DLD1 (cell line): ENCODE data around the gene RETSAT.
"Not testable (repeated sequence)": the region's sequence is repeated elsewhere in the genome, so short reads cannot be mapped to it uniquely, and the experiment has no call there.

ENCODE experiments used
- in situ Hi-C: cut with HindIII; loops from 2 replicates; pipeline ENCODE4 v1.10.0; 2017; ENCODE audit warnings: low sequenced_read_pairs

Gene RETSAT

DNA sequence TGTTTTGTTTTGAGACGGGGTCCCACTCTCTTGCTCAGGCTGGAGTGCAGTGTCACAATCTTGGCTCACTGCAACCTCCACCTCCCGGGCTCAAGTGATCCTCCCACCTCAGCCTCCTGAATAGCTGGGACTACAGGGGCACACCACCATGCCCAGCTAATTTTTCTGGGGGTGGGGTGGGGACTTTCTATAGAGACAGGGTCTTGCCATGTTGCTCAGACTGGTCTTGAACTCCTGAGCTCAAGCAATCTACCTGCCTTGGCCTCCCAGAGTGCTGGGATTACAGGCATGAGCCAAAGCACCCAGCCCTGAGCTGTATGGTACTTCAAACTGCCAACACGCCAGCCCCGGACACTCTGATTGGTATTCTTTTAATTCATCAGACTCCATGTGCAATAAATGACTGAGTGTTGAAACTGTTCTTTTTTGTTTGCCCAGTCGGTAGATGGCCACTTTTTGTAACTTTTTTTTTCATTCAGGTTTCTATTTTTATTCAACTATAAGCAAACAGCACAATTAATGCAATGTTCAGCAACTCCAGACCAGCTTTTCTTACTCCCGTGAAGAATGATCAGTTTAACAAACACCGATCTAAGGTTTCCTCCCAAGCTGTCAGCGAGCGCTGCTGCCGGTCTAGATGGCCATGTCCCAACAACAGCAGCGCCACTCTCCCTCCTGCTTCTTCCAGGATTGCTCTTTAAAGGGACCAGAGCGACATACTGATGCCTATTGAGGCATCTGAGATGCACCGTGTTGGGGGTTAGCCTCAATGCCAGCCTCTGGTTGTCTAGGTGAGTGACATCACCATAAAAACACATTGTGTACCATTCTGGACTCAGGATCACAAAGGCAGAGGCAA lies 14.1 kb downstream of the RETSAT start:
- in situ Hi-C loops, result no loop called here

DNA sequence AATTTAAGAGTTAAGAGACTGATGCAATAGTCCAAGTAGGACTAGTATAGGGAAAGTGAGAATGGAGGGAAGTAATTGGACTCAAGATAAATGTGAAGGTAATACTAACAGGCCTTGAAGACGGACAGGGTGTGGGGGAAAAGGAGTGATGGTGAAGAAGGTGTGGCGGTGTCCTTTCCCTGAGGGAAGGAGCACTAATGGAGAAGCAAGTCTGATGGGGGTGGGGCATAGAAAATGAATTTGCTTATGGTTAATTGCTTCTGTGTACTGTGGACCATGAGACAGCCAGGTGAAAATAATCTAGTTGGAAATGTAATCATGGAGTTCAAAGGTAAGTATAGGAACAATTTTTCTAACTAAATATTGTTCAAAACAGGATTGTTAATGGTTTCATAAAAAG lies 19.4 kb downstream of the RETSAT start:
- in situ Hi-C loops, result no loop called here

DNA sequence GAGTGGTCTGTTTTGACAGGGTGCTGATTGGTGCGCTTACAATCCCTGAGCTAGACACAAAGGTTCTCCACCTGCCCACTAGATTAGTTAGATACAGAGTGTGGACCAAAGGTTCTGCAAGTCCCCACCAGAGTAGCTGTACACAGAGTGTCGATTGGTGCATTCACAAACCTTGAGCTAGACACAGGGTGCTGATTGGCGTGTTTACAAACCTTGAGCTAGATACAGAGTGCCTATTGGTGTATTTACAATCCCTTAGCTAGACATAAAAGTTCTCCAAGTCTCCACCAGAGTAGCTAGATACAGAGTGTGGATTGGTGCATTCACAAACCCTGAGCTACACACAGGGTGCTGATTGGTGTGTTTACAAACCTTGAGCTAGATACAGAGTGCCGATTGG lies 20.5 kb downstream of the RETSAT start:
- in situ Hi-C loops, result not testable (repeated sequence)

GRCh38 chr2:85330839-85331636 lies 23.3 kb downstream of the RETSAT start:
- in situ Hi-C loops, result no loop called here

GRCh38 chr2:85329701-85330100 lies 24.6 kb downstream of the RETSAT start:
- in situ Hi-C loops, result not testable (repeated sequence)

DNA sequence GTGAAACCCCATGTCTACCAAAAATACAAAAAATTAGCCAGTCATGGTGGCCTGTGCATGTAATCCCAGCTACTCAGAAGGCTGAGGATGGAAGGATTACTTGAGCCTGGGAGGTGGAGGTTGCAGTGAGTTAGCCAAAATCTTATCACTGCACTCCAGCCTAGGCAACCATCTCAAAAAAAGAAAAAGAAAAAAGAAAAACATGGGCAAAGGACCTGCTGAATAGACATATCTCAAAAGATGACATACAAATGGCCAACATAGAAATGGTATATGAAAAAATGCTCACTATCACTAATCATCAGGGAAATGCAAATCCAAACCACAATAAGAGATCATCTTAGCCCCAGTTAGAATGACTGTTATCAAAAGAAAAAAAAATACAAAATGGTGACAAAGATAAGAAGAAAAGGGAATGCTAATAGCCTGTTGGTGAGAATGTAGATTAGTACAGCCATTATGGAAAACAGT lies 25.1 kb downstream of the RETSAT start:
- in situ Hi-C loops, result no loop called here

DNA sequence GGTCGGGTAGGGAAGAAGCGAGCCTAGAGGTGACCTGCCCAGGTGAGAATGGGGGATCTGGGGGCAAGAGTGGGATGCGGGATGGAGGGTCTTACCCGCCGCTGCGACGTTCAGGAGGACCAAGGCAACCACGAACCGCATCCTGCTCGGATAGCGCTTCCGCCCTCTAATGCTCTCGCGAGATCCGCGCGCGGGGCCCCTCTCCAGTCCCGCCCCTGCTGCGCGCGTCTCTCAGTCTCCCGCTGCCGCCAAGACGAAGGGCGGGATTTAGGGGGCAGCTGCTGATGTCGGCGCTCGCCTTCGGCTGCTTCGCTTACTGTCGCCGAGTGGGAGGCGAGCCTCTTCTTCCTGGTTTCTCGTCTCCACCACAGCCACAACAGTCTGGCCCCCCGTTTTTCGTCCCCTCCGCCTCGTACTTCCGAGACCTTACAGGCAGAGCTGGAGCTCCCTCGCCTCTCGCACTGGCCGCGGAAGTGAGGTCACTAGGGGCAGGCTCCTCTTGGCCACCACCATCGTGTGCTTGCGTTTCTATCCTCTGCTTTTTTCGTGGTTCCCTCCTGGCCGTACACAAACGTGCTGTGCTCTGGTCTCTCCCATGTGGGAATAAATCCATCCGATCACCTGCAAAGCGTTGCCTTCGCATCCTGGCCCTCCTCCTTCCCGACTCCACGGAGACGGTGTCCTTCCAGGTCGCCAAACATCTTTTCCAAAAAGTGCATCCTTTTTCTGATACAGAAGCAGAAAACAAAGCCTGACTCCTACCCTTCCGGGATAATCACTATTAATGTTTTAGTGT lies 26.3 kb downstream of the RETSAT start, which contains the start of gene TGOLN2:
TSS of gene TGOLN2 (minus strand) at position 168 of the 796 bp plus-strand sequence. CDS start at position 141, 27 bp downstream.
- in situ Hi-C loops, result no loop called here

DNA sequence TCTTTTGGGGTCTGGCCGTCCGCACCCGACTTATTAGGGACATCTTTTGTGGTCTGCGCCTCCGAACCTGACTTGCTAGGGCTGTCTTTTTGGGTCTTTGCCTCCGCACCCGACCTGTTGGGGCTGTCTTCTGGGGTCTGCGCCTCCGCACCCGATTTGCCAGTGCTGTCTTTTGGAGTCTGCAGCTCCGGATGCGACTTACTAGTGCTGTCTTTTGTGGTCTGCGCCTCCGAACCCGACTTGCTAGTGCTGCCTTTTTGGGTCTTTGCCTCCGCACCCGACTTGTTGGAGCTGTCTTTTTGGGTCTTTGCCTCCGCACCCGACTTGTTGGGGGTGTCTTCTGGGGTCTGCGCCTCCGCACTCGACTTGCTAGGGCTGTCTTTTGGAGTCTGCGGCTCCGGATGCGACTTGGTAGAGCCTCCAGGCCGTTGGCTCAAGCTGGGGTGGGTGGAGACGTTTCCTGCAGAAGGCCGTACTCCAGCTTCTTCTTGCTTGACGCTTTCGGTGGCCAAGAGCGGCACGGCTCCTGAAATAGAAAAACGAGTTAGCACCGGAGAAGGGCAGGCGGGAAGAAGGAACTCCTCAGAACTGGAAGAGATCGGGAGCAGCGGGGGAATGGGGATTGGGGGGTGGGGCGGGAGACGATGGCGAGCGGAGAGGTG lies 27.0 kb downstream of the RETSAT start:
- in situ Hi-C loops, result no loop called here

DNA sequence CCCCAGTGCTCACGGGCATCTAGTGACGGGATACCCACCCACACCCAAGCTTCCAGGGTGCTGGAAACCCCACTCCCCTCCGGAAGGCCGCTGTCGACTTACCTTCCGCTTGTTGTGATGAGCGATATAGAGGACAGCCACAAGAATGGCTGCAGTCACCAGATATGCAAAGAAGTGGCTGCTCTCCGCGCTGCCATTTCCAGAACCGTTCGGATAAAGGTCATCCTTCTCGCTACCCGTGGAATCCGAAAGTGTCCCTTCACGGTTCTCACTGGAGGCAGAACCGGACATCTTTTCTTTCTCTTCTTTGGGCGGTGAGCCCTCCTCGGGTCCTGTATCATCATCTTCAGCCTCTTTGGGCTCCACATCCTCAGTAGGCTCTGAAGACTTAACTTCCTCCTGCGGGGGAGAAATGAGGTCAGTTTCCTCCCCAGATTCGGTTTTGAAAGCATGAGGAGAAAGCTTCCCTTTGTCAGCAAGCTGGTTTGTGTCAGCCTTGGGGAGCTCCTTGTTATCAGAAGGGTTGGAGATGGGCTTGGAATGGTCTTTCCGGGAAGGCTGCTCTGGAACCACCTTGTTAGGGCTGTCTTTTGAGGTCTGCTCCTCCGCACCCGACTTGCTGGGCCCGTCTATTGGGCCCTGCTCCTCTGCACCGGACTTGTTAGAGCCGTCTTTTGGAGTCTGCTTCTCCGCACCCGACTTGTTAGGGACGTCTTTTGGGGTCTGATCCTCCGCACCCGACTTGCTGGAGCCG lies 27.7 kb downstream of the RETSAT start:
- in situ Hi-C loops, result no loop called here

GRCh38 chr2:85325466-85325811 lies 28.9 kb downstream of the RETSAT start:
- in situ Hi-C loops, result no loop called here

- in situ Hi-C loops, result no loop called here
These were observed 29.5 kb downstream of the RETSAT start for GRCh38 chr2:85324639-85325465.

DNA sequence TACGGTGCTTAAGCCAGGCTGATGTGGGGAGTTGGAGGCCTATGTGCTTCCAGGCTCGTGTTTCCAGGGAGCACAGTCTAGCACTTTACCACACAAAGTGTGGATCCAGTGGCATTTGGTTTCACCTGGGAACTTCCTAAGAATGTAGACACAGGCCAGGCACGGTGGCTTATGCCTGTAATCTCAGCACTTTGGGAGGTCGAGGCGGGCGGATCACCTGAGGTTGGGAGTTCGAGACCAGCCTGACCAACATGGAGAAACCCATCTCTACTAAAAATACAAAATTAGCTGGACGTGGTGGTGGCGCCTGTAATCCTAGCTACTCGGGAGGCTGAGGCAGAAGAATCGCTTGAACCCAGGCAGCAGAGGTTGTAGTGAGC lies 30.4 kb downstream of the RETSAT start:
- in situ Hi-C loops, result not testable (repeated sequence)

DNA sequence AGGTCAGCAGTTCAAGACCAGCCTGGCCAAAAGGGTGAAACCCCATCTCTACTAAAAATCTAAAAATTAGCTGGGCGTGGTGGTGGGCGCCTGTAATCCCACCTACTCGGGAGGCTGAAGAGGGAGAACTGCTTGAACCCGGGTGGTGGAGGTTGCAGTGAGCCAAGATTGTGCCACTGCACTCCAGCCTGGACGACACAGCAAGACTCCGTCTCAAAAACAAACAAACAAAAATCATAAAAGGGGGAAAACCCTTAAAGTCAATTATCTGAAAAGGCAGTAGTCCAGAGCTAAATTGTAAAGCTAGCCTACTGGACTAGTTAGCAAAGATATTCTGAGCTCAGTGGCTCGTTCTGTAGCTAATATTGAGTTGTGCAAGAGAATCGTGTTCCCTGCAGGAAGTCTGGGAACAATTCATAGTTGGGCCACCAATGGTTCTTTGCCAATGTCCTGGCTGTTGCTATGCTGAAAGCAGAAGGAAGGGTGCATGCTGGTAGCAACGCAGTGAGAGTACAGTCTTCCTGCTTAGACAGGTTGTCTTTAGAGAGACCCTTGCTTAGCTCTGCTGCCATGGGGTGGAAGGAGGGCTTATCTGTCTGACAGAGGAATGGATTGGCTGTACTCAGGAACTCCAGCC lies 30.9 kb downstream of the RETSAT start:
- in situ Hi-C loops, result no loop called here

DNA sequence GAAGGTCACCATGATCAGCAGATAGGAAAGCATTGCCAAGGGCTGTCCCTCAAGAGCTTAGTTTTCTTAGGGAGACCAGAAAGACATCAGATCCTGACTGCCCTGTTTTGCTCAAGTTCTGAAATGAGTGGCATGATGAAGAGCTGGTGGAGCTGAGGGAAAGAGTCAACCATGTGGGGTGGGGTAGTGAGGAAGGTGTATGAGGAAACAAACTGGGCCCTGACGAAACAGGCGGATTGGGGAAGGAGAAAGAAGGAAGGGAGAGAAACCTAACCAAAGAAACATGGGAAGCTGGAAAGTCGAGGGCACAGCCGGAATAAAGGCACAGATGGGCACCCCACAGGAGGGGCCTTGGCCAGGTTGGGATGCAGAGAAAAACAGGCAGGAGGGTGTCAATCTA lies 34.5 kb downstream of the RETSAT start:
- in situ Hi-C loops, result no loop called here

DNA sequence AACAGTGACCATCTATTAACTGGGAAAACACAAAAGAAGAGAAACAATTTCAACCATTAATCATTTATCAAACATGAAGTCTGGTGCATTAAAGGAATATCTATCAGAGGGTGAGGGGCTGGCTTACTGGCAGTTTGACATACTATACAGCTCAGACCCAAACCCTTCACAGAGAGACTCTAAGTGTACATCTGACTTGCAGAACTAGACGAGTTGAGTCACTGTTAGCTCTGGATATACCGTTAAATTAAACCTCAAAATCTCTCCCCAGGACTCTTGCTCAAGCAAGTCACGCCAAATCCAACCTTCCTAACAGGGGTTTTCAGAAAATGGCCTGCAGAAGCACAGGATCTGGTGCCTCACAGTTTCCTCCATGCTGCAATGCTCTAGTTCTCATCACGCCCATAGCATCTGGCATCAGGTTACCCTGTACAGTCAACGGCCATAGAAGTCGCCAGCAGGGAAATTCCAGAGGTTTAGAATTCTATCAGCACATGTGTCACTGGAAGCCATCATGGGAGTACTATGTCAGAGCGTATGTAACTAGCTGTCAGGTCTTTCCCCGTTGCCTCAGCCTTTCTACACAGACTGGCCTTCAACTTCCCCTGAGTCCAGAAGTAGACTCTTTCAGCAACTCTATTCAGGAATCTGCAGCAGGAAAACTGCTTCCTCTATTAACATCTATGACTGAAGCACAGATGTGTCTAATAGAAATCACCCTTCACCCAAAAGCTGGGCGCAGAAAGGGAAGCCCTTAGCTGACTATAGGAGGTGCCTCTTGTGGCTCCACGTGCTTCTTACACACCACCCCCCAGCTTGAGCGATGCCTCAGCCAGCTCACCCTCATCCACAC lies 35.9 kb downstream of the RETSAT start:
- in situ Hi-C loops, result no loop called here

GRCh38 chr2:85315921-85316320 lies 38.4 kb downstream of the RETSAT start:
- in situ Hi-C loops, result not testable (repeated sequence)

DNA sequence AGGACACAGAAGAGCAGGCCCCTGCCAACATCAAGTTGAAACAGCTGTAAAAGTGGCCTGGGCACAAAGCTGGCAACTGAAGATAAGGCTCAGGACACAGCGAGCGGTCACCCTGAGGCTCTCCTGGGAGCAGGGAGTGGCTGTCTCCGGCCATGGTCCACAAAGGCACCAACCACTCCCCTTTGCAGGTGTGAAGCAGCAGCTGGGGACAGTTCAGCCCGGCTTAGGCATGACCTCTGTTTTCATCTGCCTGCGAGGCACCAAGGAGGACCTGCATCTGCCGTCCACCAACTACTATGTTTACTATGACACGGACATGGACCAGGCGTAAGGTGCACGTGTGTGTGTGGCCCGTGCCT lies 39.5 kb downstream of the RETSAT start:
- in situ Hi-C loops, result no loop called here

- in situ Hi-C loops, result no loop called here
These were observed 41.9 kb downstream of the RETSAT start for GRCh38 chr2:85312404-85312803.
